GM10266 (cell line): ENCODE data around the gene KIF12.
A peak's percentile ranks its signal among the peaks of the same experiment; 100 is the strongest.
"Not testable (repeated sequence)": the region's sequence is repeated elsewhere in the genome, so short reads cannot be mapped to it uniquely, and the experiment has no call there.

Experiments used
- DNase-seq: peaks from one replicate; pipeline ENCODE4 v3.0.0; 2012; ENCODE audit errors: extremely low spot score
- TF ChIP-seq, protein P1 (sequence below): IDR thresholded peaks from 2 replicates; pipeline ENCODE4 v1.5.1; 2012; ENCODE audit warnings: mild to moderate bottlenecking, low read depth; ENCODE audit not compliant: control insufficient read depth, insufficient read depth; ENCODE audit errors: missing control alignments

Gene KIF12

DNA sequence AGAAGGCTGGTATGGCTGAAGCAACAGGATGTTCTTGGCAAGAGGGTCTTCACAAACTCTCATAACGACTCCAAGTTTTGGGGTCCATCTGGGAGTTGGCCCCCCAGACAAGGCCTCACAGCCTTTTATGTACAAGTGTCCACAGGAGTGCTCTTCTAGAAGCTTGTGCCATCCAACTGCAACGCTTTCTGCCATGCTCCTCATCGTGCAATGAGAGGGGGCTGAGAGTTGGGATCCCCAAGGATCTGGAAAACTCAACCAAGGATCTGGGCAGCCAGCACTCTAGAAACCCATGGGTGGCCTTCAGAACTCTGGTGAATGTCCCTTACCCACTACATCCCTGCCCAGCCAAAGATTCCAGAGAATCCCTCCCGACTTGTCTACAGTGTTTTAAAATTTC lies 12.5 kb downstream of the KIF12 start:
- DNase-seq: no peak
- TF ChIP-seq, protein P1, sequence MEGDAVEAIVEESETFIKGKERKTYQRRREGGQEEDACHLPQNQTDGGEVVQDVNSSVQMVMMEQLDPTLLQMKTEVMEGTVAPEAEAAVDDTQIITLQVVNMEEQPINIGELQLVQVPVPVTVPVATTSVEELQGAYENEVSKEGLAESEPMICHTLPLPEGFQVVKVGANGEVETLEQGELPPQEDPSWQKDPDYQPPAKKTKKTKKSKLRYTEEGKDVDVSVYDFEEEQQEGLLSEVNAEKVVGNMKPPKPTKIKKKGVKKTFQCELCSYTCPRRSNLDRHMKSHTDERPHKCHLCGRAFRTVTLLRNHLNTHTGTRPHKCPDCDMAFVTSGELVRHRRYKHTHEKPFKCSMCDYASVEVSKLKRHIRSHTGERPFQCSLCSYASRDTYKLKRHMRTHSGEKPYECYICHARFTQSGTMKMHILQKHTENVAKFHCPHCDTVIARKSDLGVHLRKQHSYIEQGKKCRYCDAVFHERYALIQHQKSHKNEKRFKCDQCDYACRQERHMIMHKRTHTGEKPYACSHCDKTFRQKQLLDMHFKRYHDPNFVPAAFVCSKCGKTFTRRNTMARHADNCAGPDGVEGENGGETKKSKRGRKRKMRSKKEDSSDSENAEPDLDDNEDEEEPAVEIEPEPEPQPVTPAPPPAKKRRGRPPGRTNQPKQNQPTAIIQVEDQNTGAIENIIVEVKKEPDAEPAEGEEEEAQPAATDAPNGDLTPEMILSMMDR: no peak

DNA sequence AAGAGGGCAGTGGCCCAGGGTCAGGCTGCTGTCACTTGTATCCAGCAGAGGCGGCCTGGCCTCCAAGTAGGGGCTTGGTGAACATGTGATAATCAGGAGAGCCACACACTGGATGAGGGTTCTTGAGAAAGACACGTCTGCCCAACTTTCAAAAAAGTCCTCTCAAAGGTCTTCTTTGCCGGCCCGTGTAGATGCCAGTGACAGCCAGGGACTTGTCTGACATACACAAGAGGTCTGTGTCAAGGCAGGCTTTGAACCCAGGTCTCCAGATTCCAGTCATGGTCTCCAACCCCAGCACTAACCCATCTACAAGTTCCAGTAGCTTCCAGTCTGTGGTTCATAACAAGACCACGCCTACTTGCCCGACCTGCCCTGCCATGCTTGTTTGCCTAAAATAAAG lies 13.1 kb downstream of the KIF12 start:
- no peak for DNase-seq
- TF ChIP-seq, protein P1: no peak

DNA sequence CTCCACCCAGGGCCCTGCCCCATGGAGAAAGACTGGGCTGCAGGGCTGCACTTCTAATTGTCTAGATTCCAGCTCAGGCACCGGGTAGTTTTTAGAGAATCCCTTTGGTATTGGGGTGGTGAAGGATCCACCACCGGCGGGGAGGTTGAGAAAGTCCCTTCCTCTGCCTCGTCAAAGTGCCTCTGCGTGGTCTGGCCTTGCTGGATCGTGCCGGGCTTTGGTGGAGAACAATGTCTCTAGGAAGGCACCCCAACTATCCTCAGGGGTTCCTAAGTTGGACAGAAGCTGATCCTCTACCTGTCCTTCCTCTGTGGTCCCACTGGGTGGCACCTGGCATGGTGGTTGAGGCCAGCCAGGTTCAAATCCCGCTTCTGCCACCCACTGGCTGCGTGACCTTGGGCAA lies 13.7 kb downstream of the KIF12 start:
- TF ChIP-seq, protein P1: no peak
- DNase-seq: no peak

DNA sequence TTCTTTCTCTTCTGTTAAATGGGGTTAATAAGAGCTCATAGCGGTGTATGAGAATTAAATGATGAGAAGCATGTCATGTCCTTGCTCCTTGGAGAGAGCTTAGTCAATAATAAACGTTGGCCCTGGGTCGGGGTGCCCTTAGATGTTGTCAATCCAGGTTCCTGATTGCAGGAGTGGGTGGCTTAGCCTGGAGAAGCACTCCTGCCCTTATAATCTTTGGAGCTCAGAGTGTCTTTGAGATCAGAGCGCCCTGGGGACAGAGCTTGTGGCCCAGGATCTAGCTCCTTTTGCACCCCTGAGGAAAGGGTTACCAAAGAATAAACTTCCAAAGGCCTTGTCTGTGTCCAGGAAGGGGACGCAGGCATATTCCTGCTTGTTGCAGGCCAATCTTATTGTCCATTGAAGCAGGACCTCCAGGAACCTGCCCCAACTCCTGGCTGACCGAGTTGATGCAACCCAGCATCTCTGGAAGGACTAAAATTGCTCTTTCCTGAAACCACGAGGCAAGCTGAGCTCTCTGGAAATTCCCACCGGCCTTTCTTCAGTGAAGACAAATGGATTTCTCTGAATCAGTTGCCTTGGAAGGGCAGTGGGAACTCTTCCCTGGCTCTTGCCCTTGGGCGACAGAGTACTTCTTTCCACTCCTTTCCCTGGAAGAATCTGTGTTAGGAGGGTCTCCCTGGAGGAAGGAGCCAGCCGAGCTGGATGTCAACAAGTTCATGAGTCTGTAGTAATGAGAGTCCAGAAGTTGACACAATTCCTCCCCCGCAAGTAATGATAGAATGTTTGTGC lies 14.6 kb downstream of the KIF12 start:
- DNase-seq: no peak
- TF ChIP-seq, protein P1: no peak

DNA sequence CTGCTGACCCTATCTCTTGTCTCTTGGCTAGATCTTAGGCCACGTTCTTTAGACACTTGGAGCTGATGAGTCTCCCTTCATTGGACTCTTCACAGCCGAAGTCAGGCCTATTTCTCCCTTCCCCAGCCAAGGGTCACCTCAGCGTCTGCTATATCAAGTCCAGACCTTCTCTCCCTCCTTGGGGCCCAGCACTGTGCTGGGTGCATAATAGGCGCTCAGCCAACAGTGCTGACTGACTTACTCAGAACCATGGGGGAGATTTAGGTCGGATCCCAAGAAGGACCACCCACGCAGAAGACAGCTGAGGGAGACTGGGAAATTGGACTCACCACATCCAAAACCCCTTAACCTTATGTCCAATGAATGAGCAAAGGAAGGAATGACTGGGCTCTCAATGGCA lies 15.4 kb downstream of the KIF12 start:
- TF ChIP-seq, protein P1: no peak
- no peak for DNase-seq

DNA sequence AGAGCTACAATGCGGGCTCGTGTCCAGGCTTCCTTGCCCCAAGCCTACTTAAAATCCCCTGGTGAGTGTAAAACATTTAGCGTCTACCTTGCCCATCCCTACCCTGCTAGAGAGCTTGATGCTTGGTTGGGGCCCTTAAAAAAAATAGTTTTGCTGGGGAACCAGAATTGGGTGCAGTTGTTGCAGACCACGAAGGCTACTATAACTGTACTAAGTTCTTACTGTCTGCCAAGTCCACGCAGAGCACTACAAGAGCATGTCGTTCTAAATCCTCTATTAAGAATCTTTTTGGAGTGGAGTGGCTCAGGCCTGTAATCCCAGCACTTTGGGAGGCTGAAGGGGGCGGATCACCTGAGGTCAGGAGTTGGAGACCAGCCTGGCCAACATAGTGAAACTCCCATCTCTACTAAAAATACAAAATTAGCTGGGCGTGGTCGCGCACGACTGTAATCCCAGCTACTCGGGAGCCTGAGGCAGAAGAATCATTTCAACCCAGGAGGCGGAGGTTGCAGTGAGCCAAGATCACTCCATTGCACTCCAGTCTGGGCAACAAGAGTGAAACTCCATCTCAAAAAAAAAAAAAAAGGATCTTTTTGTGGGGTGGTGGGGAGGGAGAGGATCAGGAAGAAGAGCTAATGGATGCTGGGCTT lies 16.2 kb downstream of the KIF12 start:
- DNase-seq: not testable (repeated sequence)

DNA sequence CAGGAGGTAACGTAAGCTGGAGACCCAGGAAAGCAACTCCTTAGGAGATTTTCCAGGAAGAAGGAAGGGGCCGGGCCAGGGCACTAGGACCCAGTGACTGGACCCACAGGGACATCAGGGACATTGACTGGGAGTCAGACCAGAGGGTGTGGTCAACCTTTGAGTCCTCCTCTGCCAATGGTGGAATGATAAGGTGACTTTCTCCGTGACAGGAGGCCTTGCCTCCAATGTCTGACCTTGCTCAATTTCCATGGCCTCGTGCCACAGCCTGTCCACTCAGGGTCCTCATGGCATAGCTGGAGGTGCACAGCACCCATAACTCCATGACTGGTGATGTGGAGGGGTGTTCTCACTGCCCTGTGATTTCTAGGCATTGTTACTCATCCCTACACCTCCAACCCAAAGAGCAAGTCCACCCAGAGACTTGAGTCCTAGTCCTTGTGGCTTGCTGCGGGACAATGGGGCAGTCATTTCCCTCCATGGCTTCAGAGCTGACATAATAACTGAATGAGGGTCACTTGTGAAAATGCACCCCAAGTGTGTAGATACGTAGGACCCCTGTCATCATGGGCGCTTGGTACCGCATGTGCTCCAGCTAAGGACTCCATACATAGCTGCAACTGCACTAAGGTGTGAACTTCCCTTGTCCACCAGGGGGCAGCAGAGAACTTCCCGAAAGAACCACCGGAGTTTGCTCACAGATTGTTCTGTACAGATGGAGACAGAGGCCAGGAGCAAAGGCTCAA lies 16.9 kb downstream of the KIF12 start:
- DNase-seq: peak; percentile 87
- TF ChIP-seq, protein P1: peak; percentile 80
